IMR-90 (cell line): ENCODE data around the gene KIF15. TPM values are rescaled to one million over a fixed set of nuclear protein-coding genes. Genes with fewer than 3 reads are reported as not detected.

ENCODE experiments used
- ATAC-seq: fragments of 200-7000 bp; cut with Tn5 transposase; 2 replicates; pipeline ENCODE4 v1.9.1; 2020; ENCODE audit warnings: low read depth, mild to moderate bottlenecking, moderate library complexity
- BruUV-seq: library from RNA; stranded (reverse); fragments of 400-500 nt; replicated peaks from 2 replicates; lab custom pipeline; 2021; lab: Mats Ljungman, UMichigan
- CTCF ChIA-PET: fragments of 300-600 bp; formaldehyde crosslinking; extraction: SDS; loops from one replicate; lab custom pipeline; 2021; ENCODE audit warnings: antibody characterized with exemption; lab: Yijun Ruan, JAX
- POLR2A ChIA-PET: fragments of 300-600 bp; sonication (Branson Sonifier 250); formaldehyde crosslinking; loops from one replicate; lab custom pipeline; 2022; ENCODE audit warnings: antibody characterized with exemption; ENCODE audit not compliant: unreplicated experiment; lab: Charles Lee
- DNase-seq: peaks from one replicate; pipeline ENCODE4 v3.0.0; 2013
- H2AFZ ChIP-seq: replicated peaks from 2 replicates; pipeline ENCODE3; 2013; ENCODE audit warnings: low read length, mild to moderate bottlenecking; ENCODE audit not compliant: poor library complexity
- H2AK5ac ChIP-seq: 2 replicates; pipeline ENCODE4 v1.6.1; 2013; ENCODE audit warnings: low read depth, low read length, inconsistent platforms
- H2AK9ac ChIP-seq: replicated peaks from 2 replicates; pipeline ENCODE3; 2013; ENCODE audit warnings: mild to moderate bottlenecking, low read depth, low read length, moderate library complexity; ENCODE audit not compliant: poor library complexity
- H2BK120ac ChIP-seq: 2 replicates; pipeline ENCODE4 v1.6.1; 2013; ENCODE audit warnings: low read depth, low read length, inconsistent platforms
- H2BK15ac ChIP-seq: 3 replicates; pipeline ENCODE4 v1.6.1; 2013; ENCODE audit warnings: low read depth, low read length, inconsistent platforms
- H2BK20ac ChIP-seq: 2 replicates; pipeline ENCODE4 v1.6.1; 2013; ENCODE audit warnings: low read depth, mild to moderate bottlenecking, inconsistent platforms, low read length, moderate library complexity
- H2BK5ac ChIP-seq: 2 replicates; pipeline ENCODE4 v1.6.1; 2013; ENCODE audit warnings: mild to moderate bottlenecking, low read depth, low read length, inconsistent platforms; ENCODE audit not compliant: poor library complexity, severe bottlenecking
- H3K14ac ChIP-seq: replicated peaks from 2 replicates; pipeline ENCODE4 v1.6.1; 2013; ENCODE audit warnings: low read depth, low read length, inconsistent platforms
- H3K18ac ChIP-seq: 2 replicates; pipeline ENCODE4 v1.6.1; 2013; ENCODE audit warnings: low read depth, low read length, control low read depth
- H3K23ac ChIP-seq: 2 replicates; pipeline ENCODE4 v1.6.1; 2013; ENCODE audit warnings: low read depth, low read length, inconsistent platforms
- H3K27ac ChIP-seq: 2 replicates; pipeline ENCODE4 v1.5.1; 2013; ENCODE audit warnings: mild to moderate bottlenecking, control low read depth, low read length; ENCODE audit not compliant: insufficient read depth
- H3K27me3 ChIP-seq: 2 replicates; pipeline ENCODE4 v1.6.1; 2013; ENCODE audit warnings: low read length; ENCODE audit not compliant: control insufficient read depth, insufficient read depth
- H3K36me3 ChIP-seq: 2 replicates; pipeline ENCODE4 v1.6.1; 2013; ENCODE audit warnings: low read length, mixed read lengths; ENCODE audit not compliant: control insufficient read depth, insufficient read depth
- H3K4ac ChIP-seq: 2 replicates; pipeline ENCODE4 v1.6.1; 2013; ENCODE audit warnings: low read depth, low read length, inconsistent platforms
- H3K4me1 ChIP-seq: 2 replicates; pipeline ENCODE4 v1.6.1; 2013; ENCODE audit warnings: low read length, mixed read lengths; ENCODE audit not compliant: control insufficient read depth, insufficient read depth
- H3K4me2 ChIP-seq: 2 replicates; pipeline ENCODE4 v1.6.1; 2013; ENCODE audit warnings: low read depth, mild to moderate bottlenecking, control low read depth, low read length, moderate library complexity
- H3K4me3 ChIP-seq: 2 replicates; pipeline ENCODE4 v1.5.1; 2013; ENCODE audit warnings: low read depth, mild to moderate bottlenecking, control low read depth, low read length, moderate library complexity; ENCODE audit not compliant: insufficient read depth
- H3K56ac ChIP-seq: 2 replicates; pipeline ENCODE4 v1.6.1; 2013; ENCODE audit warnings: low read length, inconsistent platforms; ENCODE audit not compliant: insufficient read depth; ENCODE audit errors: extremely low read depth
- H3K79me1 ChIP-seq, 2 experiments: 2 replicates each; pipeline ENCODE4 v1.6.1; 2013; ENCODE audit warnings: low read length in 2 of 2, inconsistent platforms in 1 of 2, low read depth in 1 of 2
- H3K9ac ChIP-seq: 2 replicates; pipeline ENCODE4 v1.6.1; 2013; ENCODE audit warnings: low read depth, low read length, control low read depth
- H3K9me1 ChIP-seq: 2 replicates; pipeline ENCODE4 v1.6.1; 2013; ENCODE audit warnings: low read length, inconsistent platforms; ENCODE audit not compliant: insufficient read depth
- H3K9me3 ChIP-seq: 2 replicates; pipeline ENCODE4 v1.6.1; 2013; ENCODE audit warnings: low read length; ENCODE audit not compliant: control insufficient read depth, insufficient read depth
- H4K20me1 ChIP-seq: 2 replicates; pipeline ENCODE4 v1.6.1; 2013; ENCODE audit warnings: low read length, inconsistent platforms; ENCODE audit not compliant: insufficient read depth
- H4K5ac ChIP-seq: 2 replicates; pipeline ENCODE4 v1.6.1; 2013; ENCODE audit warnings: mild to moderate bottlenecking, low read depth, low read length, control low read depth
- H4K8ac ChIP-seq, 2 experiments: 2 replicates each; pipeline ENCODE4 v1.6.1; 2013; ENCODE audit warnings: low read depth in 2 of 2, low read length in 2 of 2, control low read depth in 1 of 2, inconsistent platforms in 1 of 2
- H4K91ac ChIP-seq: 2 replicates; pipeline ENCODE4 v1.6.1; 2013; ENCODE audit warnings: low read depth, low read length, inconsistent platforms; ENCODE audit not compliant: insufficient read depth
- POLR2A ChIP-seq: IDR thresholded peaks from 2 replicates; pipeline ENCODE4 v1.6.1; 2012; ENCODE audit warnings: mild to moderate bottlenecking, low read depth, low read length
- RFX5 ChIP-seq: IDR thresholded peaks from 2 replicates; pipeline ENCODE4 v1.8.0; 2012; ENCODE audit warnings: low read depth, mild to moderate bottlenecking, low read length, moderate library complexity
- WGBS, 2 experiments: methylation state at CpG; one replicate each; pipeline versions ENCODE4 v1.1.5 to v1.1.7; 2013; ENCODE audit warnings: missing lambda C conversion rate in 2 of 2; ENCODE audit not compliant: insufficient read length in 1 of 2; ENCODE audit errors: extremely low coverage in 2 of 2; 5-methylcytosine and 5-hydroxymethylcytosine counted together
- dilution Hi-C: fragments of 300-500 bp; cut with HindIII; formaldehyde crosslinking; loops from one replicate; pipeline ENCODE4 v1.14.3; 2018; ENCODE audit warnings: low sequenced_read_pairs; ENCODE audit not compliant: unreplicated experiment
- in situ Hi-C: fragments of 300-500 bp; cut with MboI; formaldehyde crosslinking; loops from 3 replicates; pipeline ENCODE4 v1.14.3; 2019; ENCODE audit warnings: low sequenced_read_pairs, inconsistent platforms, mixed read lengths
- intact Hi-C: fragments of 100-400 bp; cut with micrococcal nuclease; formaldehyde crosslinking; loops from 2 replicates; pipeline ENCODE4 v1.10.0; 2022
- polyA plus RNA-seq, 3 experiments: library from polyadenylated mRNA; depleted of rRNA; stranded (reverse); fragments of >200 nt; gene quantifications; 2 replicates each; pipeline ENCODE4 v1.2.3, GENCODE V29; 2012; ENCODE audit warnings: low replicate concordance in 1 of 3
- total RNA-seq: library from RNA; depleted of rRNA; stranded (reverse); fragments of >200 nt; gene quantifications from 2 replicates; pipeline ENCODE4 v1.2.3, GENCODE V29; 2012

Gene KIF15
- total and polyA plus RNA-seq, 2 of the 4 experiments (the other 2 are of a cell fraction): 3.7 to 8.4 TPM

GRCh38 chr3:44890258-44890657, 128.7 kb downstream of the KIF15 start:
- in situ Hi-C loops: loop anchor here (25.0 kb wide), 1 partner anchor 553 kb away; the partner anchor contains the start of gene TCAIM
- WGBS, 2 experiments: no CpG with 5 or more reads among the region's 3 CpGs

More at GRCh38 chr3:44890258-44890657, 128.7 kb downstream of the KIF15 start:
- H2BK15ac ChIP-seq: 0 out of 3 replicates have a peak overlapping the region, but pooled peaks have one; percentile 14
- TF ChIP-seq POLR2A (no peak), RFX5 (no peak)
- peak overlapping the region; percentile 8 for H2AK5ac ChIP-seq
- peaks cover 0 to 4% of the 10 kb centered on the region in 2 experiments; a peak in 1 of 4 replicates for H3K79me1 ChIP-seq
- BruUV-seq: no TSS peak
- H3K56ac ChIP-seq: no peak overlapping the region
- H3K14ac ChIP-seq: no peak overlapping the region
- no peak overlapping the region for H3K23ac ChIP-seq
- intact Hi-C loops (no loop called here), dilution Hi-C loops (no loop called here)
- no peak overlapping the region for H3K18ac ChIP-seq
- H4K5ac ChIP-seq: no peak overlapping the region
- DNase-seq: peak; percentile 31
- H4K91ac ChIP-seq: no peak overlapping the region
- no peak overlapping the region for H3K27ac ChIP-seq
- H3K9me1 ChIP-seq: peaks cover 24% of the 10 kb centered on the region
- H3K9ac ChIP-seq: no peak overlapping the region
- no peaks in the 10 kb centered on the region for H4K20me1 ChIP-seq
- no peak overlapping the region for H3K4ac ChIP-seq
- H3K36me3 ChIP-seq: no peaks in the 10 kb centered on the region
- H3K9me3 ChIP-seq: no peaks in the 10 kb centered on the region
- no peak overlapping the region for H3K4me3 ChIP-seq
- no peak overlapping the region for H2BK20ac ChIP-seq
- H3K4me1 ChIP-seq: peaks cover 18% of the 10 kb centered on the region
- no peak overlapping the region for H2AFZ ChIP-seq
- no peak for ATAC-seq
- H4K8ac ChIP-seq: no peak overlapping the region
- H2BK120ac ChIP-seq: no peak overlapping the region; the same call in 1 of the 2 replicates
- no peaks in the 10 kb centered on the region for H3K27me3 ChIP-seq
- no peak overlapping the region for H2AK9ac ChIP-seq
- H3K4me2 ChIP-seq: no peak overlapping the region
- ChIA-PET CTCF (no interaction called here), POLR2A (no interaction called here)
- no peak overlapping the region for H2BK5ac ChIP-seq
